ENCODE data around the gene CLEC3B. TPM values are rescaled to one million over a fixed set of nuclear protein-coding genes. Genes with fewer than 3 reads are reported as not detected.

The CLEC3B gene
- total RNA-seq, 1 experiment from 2014 or later = not detected

GRCh38 chr3:45060165-45060892 is 34.2 kb downstream of the CLEC3B start:
- CTCF ChIA-PET = no interaction called here

GRCh38 chr3:45062697-45063070 is 36.6 kb downstream of the CLEC3B start:
- ChIA-PET CTCF (interaction anchor here (0.7 kb wide), 1 partner anchor 24 kb away, joined by 10 read pairs; no protein-coding TSS in a partner anchor), POLR2A (no interaction called here)
- Histone ChIP-seq H3K9me3 (ENCODE audit: control insufficient read depth, insufficient read depth, low read depth, low read length) (no peaks in the 10 kb centered on the region), H3K4me3 (ENCODE audit: low read depth in 2 of 2, low read length in 2 of 2) (no peak overlapping the region), H3K27me3 (ENCODE audit: control insufficient read depth, insufficient read depth, low read length) (no peaks in the 10 kb centered on the region), H3K4me1 (ENCODE audit: control insufficient read depth, insufficient read depth, low read length) (no peaks in the 10 kb centered on the region; the same call in 1 of the 2 replicates), H3K36me3 (ENCODE audit: control insufficient read depth, insufficient read depth, low read length) (no peaks in the 10 kb centered on the region), H3K27ac (ENCODE audit: low read length) (no peak overlapping the region)
- no TSS peak for BruUV-seq (replicated peaks)
- DNase-seq (ENCODE audit: low read depth, low spot score) = no peak
- no peak for ATAC-seq
- TF ChIP-seq REST (IDR thresholded peaks at IDR 0.05; ENCODE audit: insufficient read depth in 1 of 2, low read depth in 2 of 2, low read length in 1 of 2) (no peak), TCF7L2 (IDR thresholded peaks at IDR 0.05; ENCODE audit: low read depth, low read length) (no peak), POLR2AphosphoS5 (IDR thresholded peaks at IDR 0.05; ENCODE audit: low read depth, low read length) (no peak)
- intact Hi-C loops (cut with micrococcal nuclease; ENCODE audit: unreplicated experiment) (no loop called here), in situ Hi-C loops (cut with HindIII; ENCODE audit: low pct_unique_long_range_greater_than_20kb, low sequenced_read_pairs) (no loop called here)

More at GRCh38 chr3:45060165-45060892, 34.2 kb downstream of the CLEC3B start:
- Histone ChIP-seq H3K27ac (ENCODE audit: low read length) (no peak overlapping the region), H3K27me3 (ENCODE audit: control insufficient read depth, insufficient read depth, low read length) (no peaks in the 10 kb centered on the region), H3K4me1 (ENCODE audit: control insufficient read depth, insufficient read depth, low read length) (no peaks in the 10 kb centered on the region; the same call in 1 of the 2 replicates), H3K36me3 (ENCODE audit: control insufficient read depth, insufficient read depth, low read length) (no peaks in the 10 kb centered on the region), H3K4me3 (ENCODE audit: low read depth in 2 of 2, low read length in 2 of 2) (no peak overlapping the region), H3K9me3 (ENCODE audit: control insufficient read depth, insufficient read depth, low read depth, low read length) (no peaks in the 10 kb centered on the region)
- intact Hi-C loops (cut with micrococcal nuclease; ENCODE audit: unreplicated experiment) = no loop called here
- ATAC-seq = no peak
- DNase-seq (ENCODE audit: low read depth, low spot score) = no peak
- BruUV-seq (replicated peaks) = no TSS peak
- POLR2A ChIA-PET = no interaction called here
- in situ Hi-C loops (cut with HindIII; ENCODE audit: low pct_unique_long_range_greater_than_20kb, low sequenced_read_pairs) = no loop called here
- TF ChIP-seq SIN3A (IDR thresholded peaks at IDR 0.05; ENCODE audit: borderline replicate concordance, insufficient read depth, low read depth, low read length) = no peak
- no peak for TF ChIP-seq CTCF (IDR thresholded peaks at IDR 0.05)
- TF ChIP-seq POLR2AphosphoS5 (IDR thresholded peaks at IDR 0.05; ENCODE audit: low read depth, low read length) = no peak
- no peak for TF ChIP-seq REST (IDR thresholded peaks at IDR 0.05; ENCODE audit: insufficient read depth in 1 of 2, low read depth in 2 of 2, low read length in 1 of 2)
- no peak for TF ChIP-seq TCF7L2 (IDR thresholded peaks at IDR 0.05; ENCODE audit: low read depth, low read length)

Measured in Panc1 (cell line).